HCT116 (cell line): ENCODE measurements around the gene AHCTF1.
"Not testable (repeated sequence)": the region's sequence is repeated elsewhere in the genome, so short reads cannot be mapped to it uniquely, and the experiment has no call there.

Source experiments
- ELF1 ChIP-seq: IDR thresholded peaks from 2 replicates; pipeline ENCODE4 v1.6.1; 2012; ENCODE audit warnings: low read depth, borderline replicate concordance
- SP1 ChIP-seq: IDR thresholded peaks from 2 replicates; pipeline ENCODE4 v1.6.1; 2012; ENCODE audit warnings: low read depth
- TF ChIP-seq, protein P1 (sequence below), 3 experiments: fragments of 200-600 bp in 1 of 3; sonication (generic) in 1 of 3; IDR thresholded peaks in 2 of 3; conservative IDR thresholded peaks in 1 of 3; 2 replicates each; pipeline ENCODE4 v1.5.1; 2012 to 2017; ENCODE audit warnings: low read depth in 2 of 3, low read length in 2 of 3, antibody characterized with exemption in 1 of 3, borderline replicate concordance in 1 of 3, control low read depth in 1 of 3, mild to moderate bottlenecking in 1 of 3, mixed read lengths in 1 of 3, mixed run types in 1 of 3, moderate library complexity in 1 of 3; ENCODE audit not compliant: insufficient read depth in 1 of 3
- TF ChIP-seq, protein P2 (sequence below): IDR thresholded peaks from 2 replicates; pipeline ENCODE4 v1.6.1; 2012
- TF ChIP-seq, protein P3 (sequence below): IDR thresholded peaks from 2 replicates; pipeline ENCODE4 v1.6.1; 2012; ENCODE audit warnings: low read depth

DNA sequence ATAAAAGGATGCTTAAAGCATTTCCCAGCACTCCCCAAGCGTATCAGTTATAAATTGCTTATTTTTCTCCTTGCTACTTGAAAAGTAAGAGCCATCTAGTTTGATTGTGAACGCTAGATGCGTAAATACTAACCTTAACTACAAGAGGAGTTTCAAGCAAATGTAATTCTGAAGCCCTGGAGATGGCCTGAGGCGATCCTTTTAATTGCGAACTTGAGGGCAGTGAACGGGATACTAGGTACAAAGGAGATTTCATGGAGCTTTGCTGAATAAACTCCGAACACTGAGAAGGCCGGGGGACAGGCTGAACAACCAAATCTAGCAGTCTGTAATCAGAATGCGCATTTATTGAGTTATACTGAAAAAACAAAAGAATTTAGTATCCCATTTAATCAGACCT lies 68.0 kb downstream of the AHCTF1 start:
- TF ChIP-seq ELF1, SP1: not testable (repeated sequence)
- TF ChIP-seq, protein P1, sequence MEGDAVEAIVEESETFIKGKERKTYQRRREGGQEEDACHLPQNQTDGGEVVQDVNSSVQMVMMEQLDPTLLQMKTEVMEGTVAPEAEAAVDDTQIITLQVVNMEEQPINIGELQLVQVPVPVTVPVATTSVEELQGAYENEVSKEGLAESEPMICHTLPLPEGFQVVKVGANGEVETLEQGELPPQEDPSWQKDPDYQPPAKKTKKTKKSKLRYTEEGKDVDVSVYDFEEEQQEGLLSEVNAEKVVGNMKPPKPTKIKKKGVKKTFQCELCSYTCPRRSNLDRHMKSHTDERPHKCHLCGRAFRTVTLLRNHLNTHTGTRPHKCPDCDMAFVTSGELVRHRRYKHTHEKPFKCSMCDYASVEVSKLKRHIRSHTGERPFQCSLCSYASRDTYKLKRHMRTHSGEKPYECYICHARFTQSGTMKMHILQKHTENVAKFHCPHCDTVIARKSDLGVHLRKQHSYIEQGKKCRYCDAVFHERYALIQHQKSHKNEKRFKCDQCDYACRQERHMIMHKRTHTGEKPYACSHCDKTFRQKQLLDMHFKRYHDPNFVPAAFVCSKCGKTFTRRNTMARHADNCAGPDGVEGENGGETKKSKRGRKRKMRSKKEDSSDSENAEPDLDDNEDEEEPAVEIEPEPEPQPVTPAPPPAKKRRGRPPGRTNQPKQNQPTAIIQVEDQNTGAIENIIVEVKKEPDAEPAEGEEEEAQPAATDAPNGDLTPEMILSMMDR (IDR thresholded peaks at IDR 0.05 in 2 of 3, conservative IDR thresholded peaks at IDR 0.05 in 1 of 3; ENCODE audit: borderline replicate concordance in 1 of 3, insufficient read depth in 1 of 3, low read depth in 2 of 3, low read length in 2 of 3): not testable (repeated sequence)
- TF ChIP-seq, protein P2, sequence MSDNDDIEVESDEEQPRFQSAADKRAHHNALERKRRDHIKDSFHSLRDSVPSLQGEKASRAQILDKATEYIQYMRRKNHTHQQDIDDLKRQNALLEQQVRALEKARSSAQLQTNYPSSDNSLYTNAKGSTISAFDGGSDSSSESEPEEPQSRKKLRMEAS: not testable (repeated sequence)
- TF ChIP-seq, protein P3, sequence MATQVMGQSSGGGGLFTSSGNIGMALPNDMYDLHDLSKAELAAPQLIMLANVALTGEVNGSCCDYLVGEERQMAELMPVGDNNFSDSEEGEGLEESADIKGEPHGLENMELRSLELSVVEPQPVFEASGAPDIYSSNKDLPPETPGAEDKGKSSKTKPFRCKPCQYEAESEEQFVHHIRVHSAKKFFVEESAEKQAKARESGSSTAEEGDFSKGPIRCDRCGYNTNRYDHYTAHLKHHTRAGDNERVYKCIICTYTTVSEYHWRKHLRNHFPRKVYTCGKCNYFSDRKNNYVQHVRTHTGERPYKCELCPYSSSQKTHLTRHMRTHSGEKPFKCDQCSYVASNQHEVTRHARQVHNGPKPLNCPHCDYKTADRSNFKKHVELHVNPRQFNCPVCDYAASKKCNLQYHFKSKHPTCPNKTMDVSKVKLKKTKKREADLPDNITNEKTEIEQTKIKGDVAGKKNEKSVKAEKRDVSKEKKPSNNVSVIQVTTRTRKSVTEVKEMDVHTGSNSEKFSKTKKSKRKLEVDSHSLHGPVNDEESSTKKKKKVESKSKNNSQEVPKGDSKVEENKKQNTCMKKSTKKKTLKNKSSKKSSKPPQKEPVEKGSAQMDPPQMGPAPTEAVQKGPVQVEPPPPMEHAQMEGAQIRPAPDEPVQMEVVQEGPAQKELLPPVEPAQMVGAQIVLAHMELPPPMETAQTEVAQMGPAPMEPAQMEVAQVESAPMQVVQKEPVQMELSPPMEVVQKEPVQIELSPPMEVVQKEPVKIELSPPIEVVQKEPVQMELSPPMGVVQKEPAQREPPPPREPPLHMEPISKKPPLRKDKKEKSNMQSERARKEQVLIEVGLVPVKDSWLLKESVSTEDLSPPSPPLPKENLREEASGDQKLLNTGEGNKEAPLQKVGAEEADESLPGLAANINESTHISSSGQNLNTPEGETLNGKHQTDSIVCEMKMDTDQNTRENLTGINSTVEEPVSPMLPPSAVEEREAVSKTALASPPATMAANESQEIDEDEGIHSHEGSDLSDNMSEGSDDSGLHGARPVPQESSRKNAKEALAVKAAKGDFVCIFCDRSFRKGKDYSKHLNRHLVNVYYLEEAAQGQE: not testable (repeated sequence)
